HG03095 (cell line): ENCODE data around the gene CYTH4.
"Not testable (repeated sequence)": the region's sequence is repeated elsewhere in the genome, so short reads cannot be mapped to it uniquely, and the experiment has no call there.

Experiments used
- ATAC-seq: cut with Tn5 transposase; IDR thresholded peaks from one replicate; pipeline ENCODE4 v1.9.1; 2021; ENCODE audit warnings: moderate library complexity; ENCODE audit not compliant: unreplicated experiment

Gene CYTH4

GRCh38 chr22:37325039-37325395, 42.7 kb downstream of the CYTH4 start:
- ATAC-seq = no peak

- ATAC-seq = no peak
Measured at GRCh38 chr22:37326726-37327125, 44.4 kb downstream of the CYTH4 start.

- ATAC-seq = no peak
Measured at GRCh38 chr22:37328017-37328416, 45.7 kb downstream of the CYTH4 start.

GRCh38 chr22:37328538-37329237, 46.4 kb downstream of the CYTH4 start:
- not testable (repeated sequence) for ATAC-seq

- no peak for ATAC-seq
Measured at GRCh38 chr22:37329238-37330140, 47.2 kb downstream of the CYTH4 start.

- no peak for ATAC-seq
Measured at GRCh38 chr22:37330200-37331033, 48.1 kb downstream of the CYTH4 start.

GRCh38 chr22:37331034-37331428, 48.7 kb downstream of the CYTH4 start:
- no peak for ATAC-seq

GRCh38 chr22:37331856-37332536, 49.7 kb downstream of the CYTH4 start:
- ATAC-seq = no peak

GRCh38 chr22:37333724-37334460, 51.6 kb downstream of the CYTH4 start:
- ATAC-seq = no peak

GRCh38 chr22:37334461-37334858, 52.2 kb downstream of the CYTH4 start:
- ATAC-seq = no peak

- no peak for ATAC-seq
Measured at GRCh38 chr22:37334859-37335805, 52.8 kb downstream of the CYTH4 start.

GRCh38 chr22:37335806-37336199, 53.5 kb downstream of the CYTH4 start:
- ATAC-seq = no peak

- ATAC-seq = no peak
Measured at GRCh38 chr22:37336579-37336978, 54.3 kb downstream of the CYTH4 start.

GRCh38 chr22:37337204-37337943, 55.1 kb downstream of the CYTH4 start:
- no peak for ATAC-seq

GRCh38 chr22:37338539-37339246, 56.4 kb downstream of the CYTH4 start:
- no peak for ATAC-seq

GRCh38 chr22:37340331-37341262, 58.3 kb downstream of the CYTH4 start:
- no peak for ATAC-seq

GRCh38 chr22:37342065-37342464, 59.8 kb downstream of the CYTH4 start:
- no peak for ATAC-seq
